Panc1 (cell line): ENCODE measurements around the gene CIB4. TPM values are rescaled to one million over a fixed set of nuclear protein-coding genes. Genes with fewer than 3 reads are reported as not detected.
A peak's percentile ranks its signal among the peaks of the same experiment; 100 is the strongest.

ENCODE experiments used
- ATAC-seq: fragments of 200-7000 bp; cut with Tn5 transposase; 2 replicates; pipeline ENCODE4 v1.9.1; 2020; ENCODE audit warnings: mild to moderate bottlenecking, moderate library complexity
- BruUV-seq: library from RNA; stranded (reverse); fragments of 400-500 nt; replicated peaks from 2 replicates; lab custom pipeline; 2021; lab: Mats Ljungman, UMichigan
- CTCF ChIA-PET: fragments of 300-600 bp; sonication (Branson Sonifier 250); formaldehyde crosslinking; loops from one replicate; lab custom pipeline; 2022; ENCODE audit warnings: antibody characterized with exemption; lab: Charles Lee
- POLR2A ChIA-PET: fragments of 300-600 bp; sonication (Branson Sonifier 250); formaldehyde crosslinking; loops from one replicate; lab custom pipeline; 2022; ENCODE audit warnings: antibody characterized with exemption; lab: Charles Lee
- DNase-seq: peaks from one replicate; pipeline ENCODE4 v3.0.0-alpha.2; 2010; ENCODE audit warnings: low read depth, low spot score
- H3K27ac ChIP-seq: 2 replicates; pipeline ENCODE4 v1.5.1; 2011; ENCODE audit warnings: mild to moderate bottlenecking, low read length, inconsistent platforms
- H3K27me3 ChIP-seq: fragments of 200-500 bp; sonication (Bioruptor generic); 2 replicates; pipeline ENCODE4 v1.6.0; 2014; ENCODE audit warnings: low read length, inconsistent platforms; ENCODE audit not compliant: control insufficient read depth, insufficient read depth
- H3K36me3 ChIP-seq: fragments of 200-500 bp; sonication (Bioruptor generic); 2 replicates; pipeline ENCODE4 v1.5.1; 2014; ENCODE audit warnings: inconsistent platforms, mild to moderate bottlenecking, low read length, moderate library complexity; ENCODE audit not compliant: control insufficient read depth, insufficient read depth
- H3K4me1 ChIP-seq: 2 replicates; pipeline ENCODE4 v1.5.1; 2011; ENCODE audit warnings: inconsistent platforms, mild to moderate bottlenecking, low read length, moderate library complexity; ENCODE audit not compliant: control insufficient read depth, insufficient read depth
- H3K4me3 ChIP-seq, 2 experiments: 2 replicates each; pipeline ENCODE4 v1.5.1; 2011 to 2012; ENCODE audit warnings: low read depth in 2 of 2, low read length in 2 of 2, mild to moderate bottlenecking in 2 of 2, inconsistent platforms in 1 of 2, moderate library complexity in 1 of 2
- H3K9me3 ChIP-seq: fragments of 200-500 bp; sonication (Bioruptor generic); 2 replicates; pipeline ENCODE4 v1.5.1; 2014; ENCODE audit warnings: low read depth, mild to moderate bottlenecking, inconsistent platforms, low read length, moderate library complexity; ENCODE audit not compliant: control insufficient read depth, insufficient read depth
- POLR2AphosphoS5 ChIP-seq: IDR thresholded peaks from 2 replicates; pipeline ENCODE4 v1.6.1; 2012; ENCODE audit warnings: mild to moderate bottlenecking, low read depth, low read length, moderate library complexity
- SIN3A ChIP-seq: IDR thresholded peaks from 2 replicates; pipeline ENCODE4 v1.6.1; 2012; ENCODE audit warnings: low read depth, mild to moderate bottlenecking, low read length, moderate library complexity, borderline replicate concordance; ENCODE audit not compliant: insufficient read depth
- TCF7L2 ChIP-seq: IDR thresholded peaks from 2 replicates; pipeline ENCODE4 v1.6.1; 2011; ENCODE audit warnings: mild to moderate bottlenecking, low read depth, low read length, inconsistent platforms
- in situ Hi-C: cut with HindIII; loops from 2 replicates; pipeline ENCODE4 v1.10.0; 2016; ENCODE audit warnings: low sequenced_read_pairs, low pct_unique_long_range_greater_than_20kb
- intact Hi-C: fragments of 100-400 bp; cut with micrococcal nuclease; formaldehyde crosslinking; loops from one replicate; pipeline ENCODE4 v1.10.0; 2022; ENCODE audit not compliant: unreplicated experiment
- total RNA-seq: library from RNA; stranded (reverse); gene quantifications from one replicate; pipeline ENCODE4 v1.2.1, GENCODE V29; 2021; ENCODE audit not compliant: unreplicated experiment
- TF ChIP-seq, protein P1 (sequence below), 2 experiments: IDR thresholded peaks; 2 replicates each; pipeline ENCODE4 v1.6.1; 2011 to 2012; ENCODE audit warnings: low read depth in 2 of 2, control low read depth in 1 of 2, low read length in 1 of 2, mild to moderate bottlenecking in 1 of 2, moderate library complexity in 1 of 2; ENCODE audit not compliant: insufficient read depth in 1 of 2
- TF ChIP-seq, protein P2 (sequence below): fragments of 450-650 bp; IDR thresholded peaks from 2 replicates; pipeline ENCODE4 v1.5.1; 2017; ENCODE audit warnings: mild to moderate bottlenecking

The CIB4 gene
- total RNA-seq, 1 experiment from 2014 or later = 0.33 TPM

- TF ChIP-seq, protein P1, sequence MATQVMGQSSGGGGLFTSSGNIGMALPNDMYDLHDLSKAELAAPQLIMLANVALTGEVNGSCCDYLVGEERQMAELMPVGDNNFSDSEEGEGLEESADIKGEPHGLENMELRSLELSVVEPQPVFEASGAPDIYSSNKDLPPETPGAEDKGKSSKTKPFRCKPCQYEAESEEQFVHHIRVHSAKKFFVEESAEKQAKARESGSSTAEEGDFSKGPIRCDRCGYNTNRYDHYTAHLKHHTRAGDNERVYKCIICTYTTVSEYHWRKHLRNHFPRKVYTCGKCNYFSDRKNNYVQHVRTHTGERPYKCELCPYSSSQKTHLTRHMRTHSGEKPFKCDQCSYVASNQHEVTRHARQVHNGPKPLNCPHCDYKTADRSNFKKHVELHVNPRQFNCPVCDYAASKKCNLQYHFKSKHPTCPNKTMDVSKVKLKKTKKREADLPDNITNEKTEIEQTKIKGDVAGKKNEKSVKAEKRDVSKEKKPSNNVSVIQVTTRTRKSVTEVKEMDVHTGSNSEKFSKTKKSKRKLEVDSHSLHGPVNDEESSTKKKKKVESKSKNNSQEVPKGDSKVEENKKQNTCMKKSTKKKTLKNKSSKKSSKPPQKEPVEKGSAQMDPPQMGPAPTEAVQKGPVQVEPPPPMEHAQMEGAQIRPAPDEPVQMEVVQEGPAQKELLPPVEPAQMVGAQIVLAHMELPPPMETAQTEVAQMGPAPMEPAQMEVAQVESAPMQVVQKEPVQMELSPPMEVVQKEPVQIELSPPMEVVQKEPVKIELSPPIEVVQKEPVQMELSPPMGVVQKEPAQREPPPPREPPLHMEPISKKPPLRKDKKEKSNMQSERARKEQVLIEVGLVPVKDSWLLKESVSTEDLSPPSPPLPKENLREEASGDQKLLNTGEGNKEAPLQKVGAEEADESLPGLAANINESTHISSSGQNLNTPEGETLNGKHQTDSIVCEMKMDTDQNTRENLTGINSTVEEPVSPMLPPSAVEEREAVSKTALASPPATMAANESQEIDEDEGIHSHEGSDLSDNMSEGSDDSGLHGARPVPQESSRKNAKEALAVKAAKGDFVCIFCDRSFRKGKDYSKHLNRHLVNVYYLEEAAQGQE (IDR thresholded peaks at IDR 0.05; ENCODE audit: insufficient read depth in 1 of 2, low read depth in 2 of 2, low read length in 1 of 2) = no peak
- TF ChIP-seq, protein P2, sequence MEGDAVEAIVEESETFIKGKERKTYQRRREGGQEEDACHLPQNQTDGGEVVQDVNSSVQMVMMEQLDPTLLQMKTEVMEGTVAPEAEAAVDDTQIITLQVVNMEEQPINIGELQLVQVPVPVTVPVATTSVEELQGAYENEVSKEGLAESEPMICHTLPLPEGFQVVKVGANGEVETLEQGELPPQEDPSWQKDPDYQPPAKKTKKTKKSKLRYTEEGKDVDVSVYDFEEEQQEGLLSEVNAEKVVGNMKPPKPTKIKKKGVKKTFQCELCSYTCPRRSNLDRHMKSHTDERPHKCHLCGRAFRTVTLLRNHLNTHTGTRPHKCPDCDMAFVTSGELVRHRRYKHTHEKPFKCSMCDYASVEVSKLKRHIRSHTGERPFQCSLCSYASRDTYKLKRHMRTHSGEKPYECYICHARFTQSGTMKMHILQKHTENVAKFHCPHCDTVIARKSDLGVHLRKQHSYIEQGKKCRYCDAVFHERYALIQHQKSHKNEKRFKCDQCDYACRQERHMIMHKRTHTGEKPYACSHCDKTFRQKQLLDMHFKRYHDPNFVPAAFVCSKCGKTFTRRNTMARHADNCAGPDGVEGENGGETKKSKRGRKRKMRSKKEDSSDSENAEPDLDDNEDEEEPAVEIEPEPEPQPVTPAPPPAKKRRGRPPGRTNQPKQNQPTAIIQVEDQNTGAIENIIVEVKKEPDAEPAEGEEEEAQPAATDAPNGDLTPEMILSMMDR = no peak
- no peak for TF ChIP-seq POLR2AphosphoS5
- TF ChIP-seq TCF7L2 = no peak
- no peak for TF ChIP-seq SIN3A
- Histone ChIP-seq H3K27ac (no peak overlapping the region), H3K36me3 (no peaks in the 10 kb centered on the region), H3K4me3 (no peak overlapping the region), H3K4me1 (peaks cover 8% of the 10 kb centered on the region; the same call in 1 of the 2 replicates), H3K9me3 (no peaks in the 10 kb centered on the region), H3K27me3 (no peaks in the 10 kb centered on the region)
- POLR2A ChIA-PET = interaction anchor here (0.5 kb wide), 1 partner anchor 12 kb away, joined by 4 read pairs; no protein-coding TSS in a partner anchor
- ATAC-seq (peak; percentile 18; the same call in 1 of the 2 replicates), DNase-seq (no peak)
- intact Hi-C loops (no loop called here), in situ Hi-C loops (no loop called here)
- CTCF ChIA-PET = no interaction called here
- BruUV-seq = no TSS peak
These were observed 9.6 kb downstream of the CIB4 start for GRCh38 chr2:26631401-26632170.

GRCh38 chr2:26630669-26631360 is 10.4 kb downstream of the CIB4 start:
- intact Hi-C loops = no loop called here
- DNase-seq = peak; percentile 53

More at GRCh38 chr2:26630669-26631360, 10.4 kb downstream of the CIB4 start:
- H3K36me3 ChIP-seq = no peaks in the 10 kb centered on the region
- H3K9me3 ChIP-seq = no peaks in the 10 kb centered on the region
- in situ Hi-C loops = no loop called here
- H3K27ac ChIP-seq = no peak overlapping the region
- ATAC-seq = peak; percentile 88
- H3K4me1 ChIP-seq = peaks cover 8% of the 10 kb centered on the region; the same call in 1 of the 2 replicates
- ChIA-PET POLR2A (interaction anchor here (0.5 kb wide), 1 partner anchor 13 kb away, joined by 4 read pairs; no protein-coding TSS in a partner anchor), CTCF (no interaction called here)
- no peak overlapping the region for H3K4me3 ChIP-seq
- H3K27me3 ChIP-seq = no peaks in the 10 kb centered on the region
- BruUV-seq = no TSS peak
- TF ChIP-seq, protein P1 (IDR thresholded peaks at IDR 0.05; ENCODE audit: insufficient read depth in 1 of 2, low read depth in 2 of 2, low read length in 1 of 2) = no peak
- no peak for TF ChIP-seq TCF7L2
- TF ChIP-seq, protein P2 = no peak
- TF ChIP-seq POLR2AphosphoS5 = no peak
- no peak for TF ChIP-seq SIN3A
